ENCODE data around the gene CST9.

- TF ChIP-seq CTCF (IDR thresholded peaks at IDR 0.05; ENCODE audit: low read depth, low read length, poor library complexity, severe bottlenecking) (no peak), EZH2phosphoT487 (IDR thresholded peaks at IDR 0.05; ENCODE audit: borderline replicate concordance, low read length) (no peak)
These were observed 42.9 kb downstream of the CST9 start for GRCh38 chr20:23562721-23563342.

Data from DOHH2 (cell line).